Upper lobe of left lung (tissue), 4 donors: ENCODE results near the gene TMEM81.

Experiments used
- CTCF ChIP-seq, 6 experiments: fragments of 450-650 bp in 4 of 6; fragments of 200-600 bp in 2 of 6; sonication (generic) in 2 of 6; IDR thresholded peaks; one replicate each; pipeline ENCODE4 v1.5.1; 2016 to 2019; ENCODE audit warnings: antibody characterized with exemption in 6 of 6
- EP300 ChIP-seq, 4 donors: sonication (generic); formaldehyde crosslinking; IDR thresholded peaks; one replicate each; pipeline ENCODE4 v1.5.1; 2017; ENCODE audit warnings: antibody characterized with exemption in 4 of 4, control low read depth in 2 of 4
- POLR2A ChIP-seq, 4 donors: fragments of 450-650 bp; IDR thresholded peaks; one replicate each; pipeline ENCODE4 v1.5.1; 2016 to 2017; ENCODE audit warnings: antibody characterized with exemption in 4 of 4, mild to moderate bottlenecking in 2 of 4

DNA sequence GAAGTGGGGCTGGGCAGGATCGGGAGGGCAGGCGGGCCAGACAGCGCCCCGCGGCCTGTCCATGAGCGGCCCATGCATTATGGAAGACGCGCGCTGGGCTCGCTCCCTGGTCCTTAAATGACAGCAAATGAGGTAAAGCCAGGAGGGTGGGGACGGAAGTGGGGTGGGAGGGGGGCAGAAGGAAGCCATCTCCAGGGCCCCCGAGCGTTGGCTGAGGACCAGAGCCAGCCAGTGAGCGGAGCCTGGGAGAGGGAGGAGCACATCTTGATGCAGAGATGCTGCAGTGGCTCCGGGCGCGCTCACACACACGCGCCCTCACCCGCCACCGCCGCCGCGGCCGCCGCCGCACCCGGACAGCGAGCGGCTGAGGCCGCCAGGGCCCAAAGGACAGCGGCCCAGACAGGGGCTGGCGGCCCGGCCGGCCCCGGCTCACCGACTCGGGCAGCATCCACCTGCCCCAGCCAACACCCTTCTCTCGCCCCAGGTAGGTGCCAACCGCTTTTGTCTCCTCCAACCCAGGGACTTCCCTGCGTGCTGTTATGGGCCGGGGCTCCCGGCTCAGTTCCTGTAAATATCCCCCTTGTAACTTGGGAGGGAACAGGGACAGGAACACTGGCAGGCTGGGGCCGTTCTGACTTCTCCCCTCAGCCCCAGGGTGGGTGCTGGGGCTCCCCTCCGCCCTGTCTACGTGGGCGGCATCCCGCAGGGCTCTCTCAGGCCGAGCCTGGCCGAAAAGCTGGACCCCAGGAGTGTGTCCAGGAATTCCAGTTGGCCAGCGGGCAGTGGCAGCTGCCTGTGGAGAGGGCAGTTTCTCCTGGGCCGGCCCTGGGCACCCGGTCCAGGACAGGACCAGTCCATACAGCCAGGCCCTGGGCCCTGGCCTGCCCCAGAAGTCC is 41.1 kb downstream of the TMEM81 start, which contains the start of gene CNTN2:
- no peak for TF ChIP-seq CTCF (IDR thresholded peaks at IDR 0.05)
- TF ChIP-seq POLR2A (IDR thresholded peaks at IDR 0.05) = no peak
- TF ChIP-seq EP300 (IDR thresholded peaks at IDR 0.05) = no peak
